Endodermal cell (in vitro differentiated cells): Measurements from ENCODE around the gene AQP12B. TPM values are rescaled to one million over a fixed set of nuclear protein-coding genes. Genes with fewer than 3 reads are reported as not detected.

Experiments used
- DNase-seq: peaks from one replicate; pipeline ENCODE4 v3.0.0-alpha.2; 2017
- H3K27ac ChIP-seq: 2 replicates; pipeline ENCODE4 v1.5.1; 2013; ENCODE audit warnings: mild to moderate bottlenecking, low read depth, low read length, moderate library complexity
- H3K27me3 ChIP-seq: 2 replicates; pipeline ENCODE4 v1.6.1; 2013; ENCODE audit warnings: mild to moderate bottlenecking, low read length, moderate library complexity; ENCODE audit not compliant: insufficient read depth, control insufficient read depth, poor library complexity, severe bottlenecking
- H3K36me3 ChIP-seq: 2 replicates; pipeline ENCODE4 v1.7.0; 2013; ENCODE audit warnings: mild to moderate bottlenecking, low read length, moderate library complexity; ENCODE audit not compliant: control insufficient read depth, insufficient read depth
- H3K4me1 ChIP-seq: one replicate; pipeline ENCODE4 v1.7.0; 2013; ENCODE audit warnings: low read length; ENCODE audit not compliant: control insufficient read depth, insufficient read depth
- H3K4me3 ChIP-seq: 2 replicates; pipeline ENCODE4 v1.5.1; 2013; ENCODE audit warnings: mild to moderate bottlenecking, low read length, moderate library complexity
- H3K9ac ChIP-seq: 2 replicates; pipeline ENCODE4 v1.6.1; 2013; ENCODE audit warnings: mild to moderate bottlenecking, low read length, moderate library complexity; ENCODE audit not compliant: poor library complexity, severe bottlenecking; ENCODE audit errors: extremely low read depth
- H3K9me3 ChIP-seq: 2 replicates; pipeline ENCODE4 v1.6.1; 2013; ENCODE audit warnings: mild to moderate bottlenecking, low read length, moderate library complexity; ENCODE audit not compliant: control insufficient read depth
- H3K27ac Mint-ChIP-seq: 2 replicates; pipeline ENCODE4 v1.8.0; 2020; ENCODE audit warnings: mixed read lengths
- H3K27me3 Mint-ChIP-seq: 2 replicates; pipeline ENCODE4 v1.8.0; 2021; ENCODE audit warnings: mild to moderate bottlenecking, mixed read lengths; ENCODE audit not compliant: insufficient read depth
- H3K36me3 Mint-ChIP-seq: 2 replicates; pipeline ENCODE4 v1.8.0; 2020; ENCODE audit warnings: low read depth, mixed read lengths
- H3K4me1 Mint-ChIP-seq: 2 replicates; pipeline ENCODE4 v1.8.0; 2020; ENCODE audit warnings: mixed read lengths
- H3K4me3 Mint-ChIP-seq: 2 replicates; pipeline ENCODE4 v1.8.0; 2020; ENCODE audit warnings: mild to moderate bottlenecking, moderate library complexity, mixed read lengths
- H3K9me3 Mint-ChIP-seq: 2 replicates; pipeline ENCODE4 v1.8.0; 2020; ENCODE audit warnings: mild to moderate bottlenecking, mixed read lengths
- CTCF ChIP-seq: fragments of 200-600 bp; sonication (generic); conservative IDR thresholded peaks from 2 replicates; pipeline ENCODE4 v1.5.0; 2021; ENCODE audit warnings: antibody characterized with exemption, mild to moderate bottlenecking
- WGBS, 2 experiments: methylation state at CpG; one replicate each; pipeline versions ENCODE4 v1.1.5 to v1.1.7; 2013; ENCODE audit warnings: missing lambda C conversion rate in 2 of 2, mixed read lengths in 1 of 2; ENCODE audit not compliant: insufficient coverage in 1 of 2, insufficient read length in 1 of 2; 5-methylcytosine and 5-hydroxymethylcytosine counted together
- total RNA-seq, 2 donors: library from RNA; stranded (reverse); fragmentation: NEBNext Ultra II Directional in 1 of 2; extraction: Animal tissue kit (Norgen Biotek cat#: 25700) in 1 of 2; gene quantifications; 2 replicates in 1 of 2; 3 replicates in 1 of 2; pipeline ENCODE4 v1.2.1, GENCODE V29; 2021

The AQP12B gene
- total RNA-seq, 2 donors from 2014 or later = not detected

GRCh38 chr2:240721596-240722180, 39.0 kb upstream of the AQP12B start:
- no peaks in the 10 kb centered on the region for H3K4me1 Mint-ChIP-seq
- no peaks in the 10 kb centered on the region for H3K9me3 Mint-ChIP-seq
- no peaks in the 10 kb centered on the region for H3K27me3 Mint-ChIP-seq
- no peak for DNase-seq
- 94 to 98% methylated on average over 14 to 20 of the region's 20 CpGs for WGBS, 2 experiments
- no peaks in the 10 kb centered on the region for H3K9me3 ChIP-seq
- no peak overlapping the region for H3K27ac ChIP-seq
- H3K36me3 ChIP-seq = peaks cover 4% of the 10 kb centered on the region
- H3K4me3 Mint-ChIP-seq = no peak overlapping the region
- no peak for TF ChIP-seq CTCF
- H3K36me3 Mint-ChIP-seq = no peaks in the 10 kb centered on the region
- H3K27ac Mint-ChIP-seq = no peak overlapping the region
- H3K9ac ChIP-seq = no peak overlapping the region
- H3K27me3 ChIP-seq = no peaks in the 10 kb centered on the region
- no peak overlapping the region for H3K4me3 ChIP-seq
- H3K4me1 ChIP-seq = no peaks in the 10 kb centered on the region

GRCh38 chr2:240720686-240721595, 38.3 kb upstream of the AQP12B start:
- no peaks in the 10 kb centered on the region for H3K27me3 ChIP-seq
- H3K27ac Mint-ChIP-seq = no peak overlapping the region
- no peaks in the 10 kb centered on the region for H3K36me3 Mint-ChIP-seq
- no peaks in the 10 kb centered on the region for H3K4me1 Mint-ChIP-seq
- H3K27ac ChIP-seq = no peak overlapping the region
- no peaks in the 10 kb centered on the region for H3K9me3 ChIP-seq
- H3K4me3 ChIP-seq = no peak overlapping the region
- DNase-seq = no peak
- H3K27me3 Mint-ChIP-seq = no peaks in the 10 kb centered on the region
- TF ChIP-seq CTCF = no peak
- H3K9ac ChIP-seq = no peak overlapping the region
- H3K4me3 Mint-ChIP-seq = no peak overlapping the region
- H3K9me3 Mint-ChIP-seq = no peaks in the 10 kb centered on the region
- no peaks in the 10 kb centered on the region for H3K4me1 ChIP-seq
- WGBS, 2 experiments = 91 to 97% methylated on average over 14 to 25 of the region's 25 CpGs
- H3K36me3 ChIP-seq = no peaks in the 10 kb centered on the region

GRCh38 chr2:240719676-240720545, 37.2 kb upstream of the AQP12B start:
- H3K9me3 Mint-ChIP-seq = no peaks in the 10 kb centered on the region
- Histone ChIP-seq H3K4me3 (no peak overlapping the region), H3K4me1 (no peaks in the 10 kb centered on the region), H3K36me3 (no peaks in the 10 kb centered on the region), H3K9ac (no peak overlapping the region), H3K9me3 (no peaks in the 10 kb centered on the region), H3K27me3 (no peaks in the 10 kb centered on the region), H3K27ac (no peak overlapping the region)
- WGBS, 2 experiments = 86 to 90% methylated on average over 14 to 25 of the region's 25 CpGs
- H3K36me3 Mint-ChIP-seq = no peaks in the 10 kb centered on the region
- no peak for DNase-seq
- H3K27me3 Mint-ChIP-seq = no peaks in the 10 kb centered on the region
- H3K27ac Mint-ChIP-seq = no peak overlapping the region
- H3K4me1 Mint-ChIP-seq = no peaks in the 10 kb centered on the region
- H3K4me3 Mint-ChIP-seq = no peak overlapping the region
- TF ChIP-seq CTCF = no peak
